Keratinocyte (primary cell): ENCODE results near the gene PKN2.

ENCODE experiments used
- EZH2 ChIP-seq: IDR thresholded peaks from one replicate; pipeline ENCODE4 v1.6.1; 2012; ENCODE audit warnings: inconsistent platforms, mild to moderate bottlenecking, low read length, moderate library complexity
- TF ChIP-seq, protein P1 (sequence below), 3 experiments: IDR thresholded peaks in 1 of 3; conservative IDR thresholded peaks in 1 of 3; optimal IDR thresholded peaks in 1 of 3; 2 replicates in 2 of 3; 3 replicates in 1 of 3; pipeline versions ENCODE3 to v1.5.1; 2011; ENCODE audit warnings: low read length in 3 of 3, mild to moderate bottlenecking in 3 of 3, moderate library complexity in 2 of 3, control low read depth in 1 of 3, inconsistent platforms in 1 of 3; ENCODE audit not compliant: insufficient read depth in 2 of 3; ENCODE audit errors: extremely low read depth in 1 of 3

DNA sequence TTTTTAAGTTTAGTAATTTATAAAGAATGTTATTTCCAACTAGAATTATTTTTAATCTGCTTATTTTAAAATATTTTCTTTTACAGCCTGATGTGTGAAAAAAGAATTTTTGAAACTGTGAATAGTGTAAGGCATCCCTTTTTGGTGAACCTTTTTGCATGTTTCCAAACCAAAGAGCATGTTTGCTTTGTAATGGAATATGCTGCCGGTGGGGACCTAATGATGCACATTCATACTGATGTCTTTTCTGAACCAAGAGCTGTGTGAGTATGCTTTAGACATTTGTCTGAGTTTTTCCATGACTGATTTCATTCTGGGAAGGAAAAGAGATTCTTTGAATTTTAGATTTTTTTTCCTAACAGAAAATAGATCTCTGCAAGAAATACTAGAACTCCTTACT is 129.4 kb downstream of the PKN2 start:
- TF ChIP-seq, protein P1, sequence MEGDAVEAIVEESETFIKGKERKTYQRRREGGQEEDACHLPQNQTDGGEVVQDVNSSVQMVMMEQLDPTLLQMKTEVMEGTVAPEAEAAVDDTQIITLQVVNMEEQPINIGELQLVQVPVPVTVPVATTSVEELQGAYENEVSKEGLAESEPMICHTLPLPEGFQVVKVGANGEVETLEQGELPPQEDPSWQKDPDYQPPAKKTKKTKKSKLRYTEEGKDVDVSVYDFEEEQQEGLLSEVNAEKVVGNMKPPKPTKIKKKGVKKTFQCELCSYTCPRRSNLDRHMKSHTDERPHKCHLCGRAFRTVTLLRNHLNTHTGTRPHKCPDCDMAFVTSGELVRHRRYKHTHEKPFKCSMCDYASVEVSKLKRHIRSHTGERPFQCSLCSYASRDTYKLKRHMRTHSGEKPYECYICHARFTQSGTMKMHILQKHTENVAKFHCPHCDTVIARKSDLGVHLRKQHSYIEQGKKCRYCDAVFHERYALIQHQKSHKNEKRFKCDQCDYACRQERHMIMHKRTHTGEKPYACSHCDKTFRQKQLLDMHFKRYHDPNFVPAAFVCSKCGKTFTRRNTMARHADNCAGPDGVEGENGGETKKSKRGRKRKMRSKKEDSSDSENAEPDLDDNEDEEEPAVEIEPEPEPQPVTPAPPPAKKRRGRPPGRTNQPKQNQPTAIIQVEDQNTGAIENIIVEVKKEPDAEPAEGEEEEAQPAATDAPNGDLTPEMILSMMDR (optimal IDR thresholded peaks at IDR 0.05 in 1 of 3, IDR thresholded peaks at IDR 0.05 in 1 of 3, conservative IDR thresholded peaks at IDR 0.05 in 1 of 3; ENCODE audit: extremely low read depth in 1 of 3, insufficient read depth in 2 of 3, low read length in 3 of 3): no peak
- TF ChIP-seq EZH2: no peak
